HG03108 (cell line): ENCODE data around the gene DHCR7.

Source experiments
- ATAC-seq: cut with Tn5 transposase; IDR thresholded peaks from one replicate; pipeline ENCODE4 v1.9.1; 2021; ENCODE audit warnings: moderate library complexity; ENCODE audit not compliant: unreplicated experiment

The DHCR7 gene

GRCh38 chr11:71481101-71481960 lies 33.1 kb upstream of the DHCR7 start:
- ATAC-seq: no peak

GRCh38 chr11:71478528-71478840 lies 30.3 kb upstream of the DHCR7 start:
- ATAC-seq: no peak

DNA sequence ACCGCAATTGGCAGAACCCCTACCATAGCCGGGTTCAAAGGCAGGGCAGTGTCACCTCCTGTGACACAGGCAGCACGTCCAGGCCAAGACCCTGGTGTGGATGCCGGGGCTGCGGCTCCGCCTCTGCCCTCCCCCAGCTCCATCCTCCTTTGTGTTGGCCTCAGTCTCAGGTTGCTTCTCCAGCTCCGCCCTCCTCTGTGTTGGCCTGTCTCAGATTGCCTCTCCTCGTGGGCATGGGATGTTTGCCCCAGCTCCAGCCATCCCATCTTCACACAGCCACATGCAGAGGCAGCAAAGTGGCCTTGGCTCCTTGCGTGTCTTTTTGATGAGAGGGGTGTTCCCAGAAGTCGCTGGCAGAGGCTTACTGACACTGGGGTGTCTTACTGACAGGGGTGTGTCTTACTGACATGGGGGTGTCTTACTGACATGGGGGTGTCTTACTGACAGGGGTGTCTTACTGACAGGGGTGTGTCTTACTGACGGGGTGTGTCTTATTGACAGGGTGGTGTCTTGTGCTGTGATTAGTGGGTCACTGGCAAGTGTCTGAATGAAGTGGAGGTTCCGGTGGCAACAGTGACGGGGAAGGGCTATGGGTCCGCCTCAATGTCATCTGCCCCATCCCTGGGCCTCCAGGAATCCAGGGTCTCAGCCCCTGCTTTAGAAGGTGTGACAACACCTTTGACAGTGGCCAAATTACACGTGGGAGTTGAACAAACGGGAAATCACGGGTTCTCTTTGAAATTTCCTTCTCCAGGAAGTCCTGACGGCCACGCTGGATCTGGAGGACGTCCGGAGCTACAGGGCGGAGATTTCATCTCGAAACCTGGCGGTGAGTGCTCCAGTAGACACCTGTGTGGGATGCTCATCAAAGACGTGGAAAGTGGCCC lies 29.7 kb upstream of the DHCR7 start:
- no peak for ATAC-seq

DNA sequence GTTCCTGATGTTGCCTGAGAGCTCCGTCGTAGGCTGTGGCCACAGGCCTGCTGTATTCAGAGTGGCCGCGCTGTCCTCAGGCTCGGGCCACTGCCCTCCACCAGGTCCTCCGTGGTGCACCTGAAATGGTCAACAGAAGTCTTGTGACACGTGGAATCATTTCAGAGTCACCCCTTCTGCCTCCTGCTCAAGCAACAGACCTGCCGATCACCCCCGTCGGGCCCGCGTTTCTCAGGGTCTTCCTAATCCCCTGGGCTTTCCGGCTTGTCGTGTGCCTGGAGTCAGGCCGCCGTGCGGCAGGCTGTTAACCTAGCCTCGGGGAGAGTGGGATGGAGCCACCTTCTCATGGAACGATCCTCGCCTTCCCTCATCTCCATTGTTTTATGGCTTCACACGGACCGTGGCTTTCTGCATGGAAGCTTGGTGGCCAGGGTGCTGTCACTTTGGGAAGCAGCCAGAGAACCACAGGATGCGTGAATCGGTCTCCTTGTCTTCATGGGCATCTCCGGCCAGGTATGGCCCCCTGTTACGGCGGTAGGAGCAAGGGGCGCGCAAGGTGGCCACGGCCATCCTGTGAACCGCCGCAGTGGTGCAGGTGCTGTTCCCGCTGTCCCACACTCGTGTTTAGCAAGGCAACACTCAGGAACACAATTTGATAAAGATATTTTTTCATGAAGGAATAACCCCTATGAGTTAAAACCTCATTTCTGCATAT lies 28.9 kb upstream of the DHCR7 start:
- ATAC-seq: no peak

DNA sequence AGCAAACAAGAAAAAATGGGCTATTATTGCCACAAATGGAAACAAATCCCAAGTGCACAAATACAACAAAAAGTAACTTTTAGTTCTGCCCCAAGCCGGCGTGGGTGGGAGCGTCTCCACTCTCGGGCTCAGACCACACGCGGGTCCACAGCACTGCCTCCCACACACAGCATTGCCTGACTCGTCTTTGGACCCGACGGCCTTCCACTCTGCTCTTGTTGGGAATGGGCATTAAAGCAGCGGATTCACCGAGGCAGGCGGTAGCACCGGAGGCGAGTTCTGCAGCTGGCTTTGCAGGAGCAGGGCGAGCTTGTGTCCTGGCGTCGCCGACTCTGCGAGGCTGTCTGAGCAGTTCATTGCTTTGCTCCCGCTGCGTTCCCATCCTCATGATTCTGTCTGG lies 27.8 kb upstream of the DHCR7 start:
- ATAC-seq: no peak

DNA sequence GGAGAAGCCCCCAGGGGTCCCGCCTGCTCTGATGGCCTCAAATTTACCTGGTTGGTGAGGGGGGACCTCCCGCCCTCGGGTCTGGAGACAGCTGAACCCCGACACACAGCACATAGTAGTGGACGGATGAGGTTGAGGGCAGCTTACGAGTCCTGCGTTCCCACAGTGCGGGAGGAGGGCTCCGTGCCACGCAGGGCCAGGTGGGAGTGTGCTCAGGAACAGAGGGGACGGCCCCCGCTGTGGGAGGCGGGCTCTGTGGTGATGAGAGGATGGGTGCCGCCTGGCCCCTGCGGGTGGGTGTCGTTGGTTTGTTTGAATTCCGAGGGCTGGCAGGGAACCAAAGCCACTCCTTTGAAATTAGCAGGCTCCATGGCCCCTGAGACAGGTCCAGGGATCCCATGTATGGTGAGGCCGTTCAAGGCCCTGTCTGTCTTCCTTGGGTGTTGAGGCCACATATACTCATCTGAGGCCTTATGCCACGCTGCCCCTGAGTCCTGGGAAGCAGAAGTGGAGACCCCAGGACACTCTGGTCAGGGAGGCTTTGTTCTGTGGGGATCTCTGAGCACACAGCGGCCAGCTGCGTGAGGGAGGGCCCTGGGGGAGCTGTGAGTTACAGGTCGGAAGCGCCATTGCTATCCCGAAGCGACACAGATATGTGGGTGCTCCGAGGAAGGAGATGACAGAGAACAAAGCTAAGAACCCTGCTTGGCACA lies 26.7 kb upstream of the DHCR7 start:
- ATAC-seq: no peak

GRCh38 chr11:71474141-71474770 lies 26.1 kb upstream of the DHCR7 start:
- ATAC-seq: no peak

DNA sequence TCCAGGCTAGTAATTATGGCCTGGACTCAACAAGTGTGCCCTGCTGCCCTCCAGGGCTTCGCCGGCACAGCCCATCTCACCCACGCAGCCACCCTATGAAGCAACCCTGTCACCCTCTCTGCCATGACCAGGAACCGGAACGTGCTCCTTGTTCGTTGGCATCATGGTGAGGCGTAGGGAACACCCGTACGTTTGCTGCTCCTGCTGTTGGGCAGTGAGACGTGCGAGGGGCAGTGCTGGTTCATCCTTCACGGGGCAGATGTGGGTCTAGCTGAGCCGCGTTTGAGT lies 25.5 kb upstream of the DHCR7 start:
- ATAC-seq: no peak

DNA sequence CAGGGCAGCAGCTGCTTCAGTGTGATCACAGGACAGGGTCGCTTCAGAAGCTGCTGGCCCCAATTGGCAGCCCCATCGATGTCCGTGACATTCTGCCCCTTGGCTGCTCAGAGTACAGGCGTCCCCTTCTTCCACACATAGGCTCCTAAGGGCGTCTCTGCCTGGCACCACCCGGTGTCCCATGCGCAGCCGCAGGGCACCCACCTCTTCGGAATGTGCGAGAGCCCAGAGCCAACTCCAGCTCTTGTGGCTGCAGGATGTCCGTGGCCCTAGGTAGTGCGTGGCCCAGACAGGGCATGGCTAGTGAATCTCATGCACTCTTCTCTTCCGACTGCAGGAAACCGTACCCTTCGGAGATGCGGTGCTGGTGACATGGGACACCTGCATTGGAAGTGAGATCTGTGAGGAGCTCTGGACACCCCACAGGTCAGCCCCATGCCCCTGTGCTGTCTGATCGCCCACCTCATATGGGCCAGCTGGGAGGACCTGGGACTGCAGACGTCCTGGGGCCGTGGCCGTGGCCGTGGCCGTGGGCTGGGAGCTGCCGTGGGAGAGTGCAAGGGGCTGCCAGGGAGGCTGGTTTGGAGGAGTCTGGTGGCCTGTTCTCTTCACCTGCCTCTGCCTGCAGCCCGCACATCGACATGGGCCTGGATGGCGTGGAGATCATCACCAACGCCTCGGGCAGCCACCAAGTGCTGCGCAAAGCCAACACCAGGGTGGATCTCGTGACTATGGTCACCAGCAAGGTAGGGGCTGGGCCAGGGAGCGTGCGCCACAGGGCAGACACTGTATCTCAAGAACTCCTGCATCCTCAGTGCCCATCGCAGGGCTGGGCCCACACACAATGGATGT lies 25.0 kb upstream of the DHCR7 start:
- ATAC-seq: no peak

GRCh38 chr11:71472357-71472885 lies 24.2 kb upstream of the DHCR7 start:
- no peak for ATAC-seq

DNA sequence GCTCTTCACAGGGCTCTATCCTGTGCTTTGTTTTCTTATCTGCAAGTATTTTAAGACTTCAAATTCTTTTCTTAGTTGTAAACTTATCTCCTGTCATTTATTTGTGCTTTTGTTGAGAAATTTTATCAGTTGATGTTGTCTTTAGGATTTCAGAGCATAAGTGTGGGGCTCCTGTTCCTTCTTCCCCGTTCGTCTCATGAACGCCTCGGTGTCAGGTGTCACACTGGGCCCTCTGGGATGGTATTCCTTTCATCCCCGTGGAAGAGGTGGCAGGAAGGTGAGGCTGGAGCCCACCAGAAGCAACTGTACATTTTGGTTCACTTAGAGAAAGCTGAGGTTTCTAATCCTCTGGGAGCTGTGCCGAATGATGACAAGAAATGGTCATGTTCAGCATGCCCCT lies 22.8 kb upstream of the DHCR7 start:
- ATAC-seq: no peak

GRCh38 chr11:71467164-71467563 lies 19.0 kb upstream of the DHCR7 start:
- ATAC-seq: no peak

- no peak for ATAC-seq
Measured at GRCh38 chr11:71466358-71466757, 18.2 kb upstream of the DHCR7 start.

- ATAC-seq: no peak
Measured at GRCh38 chr11:71465054-71465453, 16.9 kb upstream of the DHCR7 start.

DNA sequence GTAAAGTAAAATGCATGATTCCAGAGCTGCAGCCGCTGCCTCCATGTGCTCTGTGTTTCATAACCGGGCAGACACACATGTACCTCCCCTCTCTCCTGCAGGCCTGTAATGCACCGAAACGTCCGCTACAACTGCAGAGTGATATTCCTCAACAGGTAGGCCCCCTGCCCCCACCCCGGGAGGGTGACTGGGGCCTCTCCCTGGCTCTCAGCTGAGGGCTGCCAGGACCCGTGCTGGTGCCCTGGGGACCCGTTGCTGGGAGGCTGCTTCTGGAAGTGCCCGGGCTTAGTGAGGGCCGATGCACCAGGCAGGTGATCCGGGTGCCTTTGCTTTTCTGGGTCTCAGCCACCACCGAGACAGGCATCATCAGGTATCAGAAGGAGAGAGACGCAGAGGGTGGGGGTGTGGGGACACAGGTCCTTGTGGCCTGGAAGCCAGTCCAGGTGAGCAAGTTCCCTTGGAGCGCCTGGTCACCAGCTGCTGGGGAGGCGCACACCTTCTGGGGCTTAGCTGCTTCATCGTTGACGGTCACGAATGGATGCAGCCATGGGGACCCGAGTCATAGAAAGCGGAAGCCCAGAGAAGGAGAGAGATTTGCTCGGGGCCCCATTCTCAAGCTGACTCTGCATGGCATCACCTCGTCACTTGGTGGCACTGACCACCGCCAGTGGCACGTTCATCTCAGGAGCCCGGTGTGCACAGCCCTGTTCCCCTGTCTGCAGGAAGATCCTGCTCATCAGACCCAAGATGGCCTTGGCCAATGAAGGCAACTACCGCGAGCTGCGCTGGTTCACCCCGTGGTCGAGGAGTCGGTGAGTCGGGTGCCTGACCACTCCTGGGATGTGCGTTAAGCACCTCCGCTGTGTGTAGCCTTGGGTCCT lies 15.4 kb upstream of the DHCR7 start:
- ATAC-seq: no peak

DNA sequence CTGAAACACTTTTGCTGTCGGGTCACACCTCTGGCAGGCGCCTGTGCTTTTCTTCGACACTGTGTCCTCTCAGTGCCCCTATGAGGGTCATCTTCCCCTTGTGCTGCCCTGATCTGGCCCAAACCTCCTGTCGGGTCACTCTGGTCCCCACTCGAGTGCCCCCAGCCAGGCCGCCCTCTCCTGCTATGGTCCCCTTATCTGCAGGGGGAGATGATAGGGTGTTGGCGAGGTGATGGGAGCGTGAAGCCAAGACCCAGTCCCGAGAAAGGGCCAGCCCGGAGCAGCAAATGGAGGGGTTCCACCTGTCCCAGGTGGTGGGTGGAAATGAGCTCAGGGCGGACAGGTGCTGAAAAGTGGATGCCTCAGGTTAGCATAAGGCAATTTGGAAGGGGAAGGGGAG lies 14.5 kb upstream of the DHCR7 start:
- no peak for ATAC-seq

- ATAC-seq: no peak
Measured at GRCh38 chr11:71461696-71462095, 13.5 kb upstream of the DHCR7 start.

- ATAC-seq: no peak
Measured at GRCh38 chr11:71459767-71460320, 11.7 kb upstream of the DHCR7 start.
